WTC11 (cell line): ENCODE results near the gene PPIB. TPM values are rescaled to one million over a fixed set of nuclear protein-coding genes. Genes with fewer than 3 reads are reported as not detected.

Source experiments
- ATAC-seq: fragments of 200-7000 bp; cut with Tn5 transposase; 2 replicates; pipeline ENCODE4 v1.10.0; 2021; ENCODE audit warnings: mild to moderate bottlenecking, moderate library complexity
- CTCF ChIA-PET: fragments of 300-600 bp; sonication (Branson Sonifier 250); formaldehyde crosslinking; loops from one replicate; lab custom pipeline; 2021; ENCODE audit warnings: antibody characterized with exemption; lab: Charles Lee
- POLR2A ChIA-PET: fragments of 350-600 bp; sonication (Branson Sonifier 250); formaldehyde crosslinking; loops from one replicate; lab custom pipeline; 2021; ENCODE audit warnings: antibody characterized with exemption; lab: Charles Lee
- DNase-seq: peaks from one replicate; pipeline ENCODE4 v3.0.0; 2021; ENCODE audit warnings: low spot score
- H3K27ac Mint-ChIP-seq: 2 replicates; pipeline ENCODE4 v1.8.0; 2021; ENCODE audit warnings: mixed read lengths
- H3K27me3 Mint-ChIP-seq: 2 replicates; pipeline ENCODE4 v1.8.0; 2021; ENCODE audit warnings: low read depth, mild to moderate bottlenecking, moderate library complexity, mixed read lengths
- H3K36me3 Mint-ChIP-seq: 2 replicates; pipeline ENCODE4 v1.8.0; 2021; ENCODE audit warnings: mixed read lengths
- H3K4me1 Mint-ChIP-seq: 2 replicates; pipeline ENCODE4 v1.8.0; 2022; ENCODE audit warnings: mixed read lengths
- H3K4me3 Mint-ChIP-seq: 2 replicates; pipeline ENCODE4 v1.8.0; 2021; ENCODE audit warnings: mild to moderate bottlenecking, moderate library complexity, mixed read lengths
- H3K9me3 Mint-ChIP-seq: 2 replicates; pipeline ENCODE4 v1.8.0; 2021; ENCODE audit warnings: mixed read lengths
- E2F4 ChIP-seq: sonication (generic); formaldehyde crosslinking; IDR thresholded peaks from 2 replicates; pipeline ENCODE4 v1.8.1; 2022; ENCODE audit warnings: low read depth, mild to moderate bottlenecking, moderate library complexity, missing genetic modification reagents, borderline replicate concordance
- FOXP1 ChIP-seq: sonication (generic); formaldehyde crosslinking; IDR thresholded peaks from 2 replicates; pipeline ENCODE4 v1.8.0; 2022; ENCODE audit warnings: missing genetic modification reagents, mild to moderate bottlenecking, moderate library complexity, borderline replicate concordance
- HMGXB4 ChIP-seq: sonication (generic); formaldehyde crosslinking; IDR thresholded peaks from 2 replicates; pipeline ENCODE4 v1.8.1; 2023; ENCODE audit warnings: mild to moderate bottlenecking, moderate library complexity, missing genetic modification reagents
- JAZF1 ChIP-seq: fragments of 250-450 bp; sonication (Bioruptor Pico); IDR thresholded peaks from 2 replicates; pipeline ENCODE4 v1.9.0; 2021; ENCODE audit warnings: moderate library complexity, mild to moderate bottlenecking, inconsistent platforms
- MAX ChIP-seq: sonication (generic); formaldehyde crosslinking; IDR thresholded peaks from 2 replicates; pipeline ENCODE4 v1.8.0; 2022; ENCODE audit warnings: mild to moderate bottlenecking, missing genetic modification reagents
- NR3C1 ChIP-seq: sonication (generic); formaldehyde crosslinking; conservative IDR thresholded peaks from 2 replicates; pipeline ENCODE4 v1.8.1; 2023; ENCODE audit warnings: low read depth, mild to moderate bottlenecking, missing genetic modification reagents
- SMAD3 ChIP-seq: sonication (generic); formaldehyde crosslinking; IDR thresholded peaks from 2 replicates; pipeline ENCODE4 v1.8.0; 2022; ENCODE audit warnings: missing genetic modification reagents, mild to moderate bottlenecking, borderline replicate concordance
- USF1 ChIP-seq: sonication (generic); formaldehyde crosslinking; IDR thresholded peaks from 2 replicates; pipeline ENCODE4 v1.8.0; 2022; ENCODE audit warnings: mild to moderate bottlenecking, missing genetic modification reagents
- ZBTB21 ChIP-seq: sonication (generic); formaldehyde crosslinking; IDR thresholded peaks from 2 replicates; pipeline ENCODE4 v1.8.1; 2023; ENCODE audit warnings: mild to moderate bottlenecking, missing genetic modification reagents, borderline replicate concordance
- ZMAT4 ChIP-seq: fragments of 250-450 bp; sonication (Bioruptor Pico); IDR thresholded peaks from 2 replicates; pipeline ENCODE4 v1.9.0; 2021; ENCODE audit warnings: mild to moderate bottlenecking
- ZNF423 ChIP-seq: fragments of 250-450 bp; sonication (Bioruptor Pico); IDR thresholded peaks from 2 replicates; pipeline ENCODE4 v2.1.2; 2022; ENCODE audit warnings: mild to moderate bottlenecking, moderate library complexity
- ZNF512 ChIP-seq: sonication (generic); formaldehyde crosslinking; IDR thresholded peaks from 2 replicates; pipeline ENCODE4 v1.8.1; 2022; ENCODE audit warnings: missing genetic modification reagents, borderline replicate concordance
- ZNF532 ChIP-seq: fragments of 250-450 bp; sonication (Bioruptor Pico); IDR thresholded peaks from 2 replicates; pipeline ENCODE4 v1.9.0; 2021; ENCODE audit warnings: mild to moderate bottlenecking, borderline replicate concordance
- total RNA-seq: library from RNA; stranded (reverse); gene quantifications from 3 replicates; pipeline ENCODE4 v1.2.3, GENCODE V29; 2021

Gene PPIB
- total RNA-seq, 1 experiment from 2014 or later: 485 TPM

GRCh38 chr15:64152507-64153387 is 10.1 kb downstream of the PPIB start:
- Mint-ChIP-seq H3K4me3 (peak overlapping the region; percentile 75), H3K4me1 (peaks cover 19% of the 10 kb centered on the region), H3K27me3 (peaks cover 32% of the 10 kb centered on the region), H3K9me3 (no peaks in the 10 kb centered on the region), H3K36me3 (peaks cover 27% of the 10 kb centered on the region), H3K27ac (no peak overlapping the region)
- DNase-seq: no peak
- ChIA-PET POLR2A (interaction anchor here (0.6 to 1.6 kb wide), 3 partner anchors 10 to 59 kb away, joined by 3 to 9 read pairs (median 3); partner anchors contain the start of genes CIAO2A and PPIB), CTCF (interaction anchor here (0.5 to 2.7 kb wide), 47 partner anchors 9 to 600 kb away, joined by 3 to 45 read pairs (median 4); partner anchors contain the start of genes CIAO2A, CSNK1G1, DAPK2 and PPIB)
- TF ChIP-seq ZNF532 (CRISPR knock-in tag): peak; percentile 54; the same call in 1 of the 2 replicates
- TF ChIP-seq JAZF1 (CRISPR knock-in tag): no peak
- TF ChIP-seq NR3C1 (CRISPR knock-in tag): no peak
- TF ChIP-seq SMAD3: peak; percentile 48; the same call in 1 of the 2 replicates
- TF ChIP-seq, all 79 proteins: peak for 2
- ATAC-seq: peak; percentile 1

GRCh38 chr15:64151727-64152506 is 10.9 kb downstream of the PPIB start, which contains the start of gene SNX22:
Gene SNX22 (plus strand): TSS chr15:64151731. CDS start chr15:64151776, 45 bp downstream.
- H3K9me3 Mint-ChIP-seq: no peaks in the 10 kb centered on the region
- ChIA-PET POLR2A (interaction anchor here (0.7 to 1.6 kb wide), 2 partner anchors 11 to 207 kb away, joined by 5 to 9 read pairs; partner anchors contain the start of gene PPIB), CTCF (interaction anchor here (0.7 to 2.7 kb wide), 13 partner anchors 8 to 542 kb away, joined by 3 to 45 read pairs (median 6); partner anchors contain the start of genes DAPK2, PPIB and TRIP4)
- H3K4me3 Mint-ChIP-seq: peak within 1 kb of the TSS; percentile 75
- peaks cover 19% of the 10 kb centered on the region for H3K36me3 Mint-ChIP-seq
- H3K27me3 Mint-ChIP-seq: peaks cover 32% of the 10 kb centered on the region
- ATAC-seq (peak; percentile 1), DNase-seq (peak; percentile 51)
- H3K4me1 Mint-ChIP-seq: peaks cover 19% of the 10 kb centered on the region
- no peak within 1 kb of the TSS for H3K27ac Mint-ChIP-seq
- TF ChIP-seq ZMAT4 (CRISPR knock-in tag): no peak
- no peak for TF ChIP-seq NR3C1 (CRISPR knock-in tag)
- TF ChIP-seq ZNF423: no peak
- TF ChIP-seq FOXP1 (CRISPR knock-in tag): peak; percentile 56; the same call in 1 of the 2 replicates
- 0 out of 2 replicates have a peak, but pooled peaks have one; percentile 39 for TF ChIP-seq E2F4 (CRISPR knock-in tag)
- no peak for TF ChIP-seq USF1 (CRISPR knock-in tag)
- TF ChIP-seq ZNF512 (CRISPR knock-in tag): no peak
- TF ChIP-seq HMGXB4 (CRISPR knock-in tag): peak; percentile 75; the same call in 1 of the 2 replicates
- TF ChIP-seq MAX (CRISPR knock-in tag): no peak
- peak; percentile 72; the same call in 1 of the 2 replicates for TF ChIP-seq ZBTB21 (CRISPR knock-in tag)
- TF ChIP-seq ZNF532 (CRISPR knock-in tag): no peak
